Brain microvascular endothelial cell (primary cell): ENCODE data around the gene SNTN.

ENCODE experiments used
- DNase-seq: peaks from one replicate; pipeline ENCODE4 v3.0.0-alpha.2; 2020
- H3K27ac ChIP-seq: fragments of 250-450 bp; sonication (Bioruptor Pico); 2 replicates; pipeline ENCODE4 v1.5.1; 2020; ENCODE audit warnings: mild to moderate bottlenecking, moderate library complexity
- H3K27me3 ChIP-seq: fragments of 250-450 bp; sonication (Bioruptor Pico); replicated peaks from 2 replicates; pipeline ENCODE4 v1.5.1; 2020; ENCODE audit warnings: mild to moderate bottlenecking
- H3K36me3 ChIP-seq: fragments of 250-450 bp; sonication (Bioruptor Pico); replicated peaks from 2 replicates; pipeline ENCODE4 v1.5.1; 2020; ENCODE audit warnings: mild to moderate bottlenecking
- H3K4me3 ChIP-seq: 2 replicates; pipeline ENCODE4 v1.5.1; 2011; ENCODE audit warnings: low read depth, mild to moderate bottlenecking, control low read depth, low read length, moderate library complexity
- in situ Hi-C: cut with HindIII; loops from 2 replicates; pipeline ENCODE4 v1.10.0; 2017; ENCODE audit warnings: low sequenced_read_pairs, low pct_ligation_motif_present
- TF ChIP-seq, protein P1 (sequence below): IDR thresholded peaks from 2 replicates; pipeline ENCODE4 v1.5.1; 2011; ENCODE audit warnings: low read depth, mild to moderate bottlenecking, moderate library complexity, low read length, control low read depth, inconsistent platforms; ENCODE audit errors: missing control alignments

SNTN gene

DNA sequence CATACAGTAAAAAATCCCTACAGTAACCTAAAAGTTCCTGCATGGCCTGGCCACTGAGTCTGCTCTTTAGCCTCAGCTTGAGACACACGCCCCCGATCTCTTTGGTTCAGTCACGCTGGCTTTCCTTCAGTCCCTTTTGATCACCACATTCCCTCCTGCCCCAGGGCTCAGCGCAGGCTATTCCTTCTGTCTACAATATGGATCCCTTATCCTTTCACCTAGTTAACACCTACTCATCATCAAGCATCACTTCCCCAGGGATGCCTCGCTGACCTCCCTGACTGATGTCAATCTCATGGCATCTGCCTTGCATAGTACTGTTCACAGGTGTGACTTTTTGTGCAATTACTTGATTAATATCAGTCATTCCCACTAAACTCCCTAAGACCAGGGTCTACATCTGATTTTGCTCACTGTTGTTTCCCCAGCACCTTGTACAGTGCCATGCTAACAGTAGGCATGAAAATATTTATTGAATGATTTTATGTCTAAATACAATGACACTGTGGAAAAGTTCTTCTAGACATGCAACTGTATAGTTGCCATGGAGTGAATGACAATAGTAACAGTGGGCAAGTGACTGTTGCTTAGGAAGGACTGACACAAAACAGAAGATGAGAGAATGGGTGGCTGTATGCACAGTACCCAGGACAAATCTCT, at the start of gene SNTN:
Gene SNTN, plus strand, starts transcription at position 610 of the 660 bp plus-strand sequence. Its CDS starts 13 bp downstream, at position 623.
- Histone ChIP-seq H3K36me3 (no peaks in the 10 kb centered on the region), H3K27ac (no peak within 1 kb of the TSS), H3K27me3 (no peaks in the 10 kb centered on the region), H3K4me3 (no peak within 1 kb of the TSS)
- DNase-seq = no peak
- in situ Hi-C loops = no loop called here
- TF ChIP-seq, protein P1, sequence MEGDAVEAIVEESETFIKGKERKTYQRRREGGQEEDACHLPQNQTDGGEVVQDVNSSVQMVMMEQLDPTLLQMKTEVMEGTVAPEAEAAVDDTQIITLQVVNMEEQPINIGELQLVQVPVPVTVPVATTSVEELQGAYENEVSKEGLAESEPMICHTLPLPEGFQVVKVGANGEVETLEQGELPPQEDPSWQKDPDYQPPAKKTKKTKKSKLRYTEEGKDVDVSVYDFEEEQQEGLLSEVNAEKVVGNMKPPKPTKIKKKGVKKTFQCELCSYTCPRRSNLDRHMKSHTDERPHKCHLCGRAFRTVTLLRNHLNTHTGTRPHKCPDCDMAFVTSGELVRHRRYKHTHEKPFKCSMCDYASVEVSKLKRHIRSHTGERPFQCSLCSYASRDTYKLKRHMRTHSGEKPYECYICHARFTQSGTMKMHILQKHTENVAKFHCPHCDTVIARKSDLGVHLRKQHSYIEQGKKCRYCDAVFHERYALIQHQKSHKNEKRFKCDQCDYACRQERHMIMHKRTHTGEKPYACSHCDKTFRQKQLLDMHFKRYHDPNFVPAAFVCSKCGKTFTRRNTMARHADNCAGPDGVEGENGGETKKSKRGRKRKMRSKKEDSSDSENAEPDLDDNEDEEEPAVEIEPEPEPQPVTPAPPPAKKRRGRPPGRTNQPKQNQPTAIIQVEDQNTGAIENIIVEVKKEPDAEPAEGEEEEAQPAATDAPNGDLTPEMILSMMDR = no peak

GRCh38 chr3:63607716-63608115, 44.8 kb upstream of the SNTN start:
- TF ChIP-seq, protein P1 = no peak
- DNase-seq = no peak
- Histone ChIP-seq H3K36me3 (no peaks in the 10 kb centered on the region), H3K4me3 (no peak overlapping the region), H3K27ac (no peak overlapping the region), H3K27me3 (no peaks in the 10 kb centered on the region)
- in situ Hi-C loops = no loop called here

DNA sequence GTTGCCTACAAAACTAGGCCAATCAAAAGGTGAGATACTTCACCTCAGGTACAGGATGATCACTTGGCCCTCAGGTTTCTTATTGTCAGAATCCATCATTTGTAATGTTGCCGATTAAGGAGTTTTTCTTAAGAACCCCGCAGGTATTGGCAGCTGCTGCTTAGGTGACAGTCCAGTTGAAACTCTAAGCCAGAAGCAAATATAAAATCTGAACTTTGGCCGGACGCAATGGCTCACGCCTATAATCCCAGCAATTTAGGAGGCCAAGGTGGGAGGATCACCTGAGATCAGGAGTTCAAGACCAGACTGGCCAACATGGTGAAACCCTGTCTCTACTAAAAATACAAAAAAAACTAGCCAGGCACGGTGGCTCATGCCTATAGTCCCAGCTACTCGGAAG, 43.1 kb upstream of the SNTN start:
- no peaks in the 10 kb centered on the region for H3K36me3 ChIP-seq
- in situ Hi-C loops = no loop called here
- DNase-seq = no peak
- no peak overlapping the region for H3K27ac ChIP-seq
- H3K27me3 ChIP-seq = no peaks in the 10 kb centered on the region
- no peak overlapping the region for H3K4me3 ChIP-seq
- TF ChIP-seq, protein P1 = no peak

- no peaks in the 10 kb centered on the region for H3K36me3 ChIP-seq
- H3K27ac ChIP-seq = no peak overlapping the region
- no peak for DNase-seq
- TF ChIP-seq, protein P1 = no peak
- H3K4me3 ChIP-seq = no peak overlapping the region
- no peaks in the 10 kb centered on the region for H3K27me3 ChIP-seq
- in situ Hi-C loops = no loop called here
Measured at GRCh38 chr3:63609834-63610233, 42.6 kb upstream of the SNTN start.

DNA sequence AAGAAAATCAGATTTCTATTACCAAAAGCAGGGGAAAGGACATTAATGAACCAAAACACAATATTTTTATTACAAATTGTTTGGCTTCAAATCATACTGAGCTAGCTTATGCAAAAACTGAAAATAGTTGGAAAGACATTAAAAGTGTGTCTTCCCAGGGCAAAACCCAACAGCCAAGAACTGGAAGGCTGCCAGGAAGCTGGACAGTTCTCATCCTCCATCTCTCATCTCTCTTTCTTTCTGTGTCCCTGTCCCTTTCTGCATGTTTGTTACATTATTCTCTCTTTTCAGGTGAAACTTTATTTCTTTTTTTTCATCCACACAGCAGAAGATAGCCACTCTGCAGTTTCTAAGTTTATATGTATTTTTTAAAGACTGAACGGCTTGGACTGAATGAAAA, 41.1 kb upstream of the SNTN start:
- in situ Hi-C loops = no loop called here
- DNase-seq = no peak
- TF ChIP-seq, protein P1 = no peak
- H3K27me3 ChIP-seq = no peaks in the 10 kb centered on the region
- H3K27ac ChIP-seq = no peak overlapping the region
- no peak overlapping the region for H3K4me3 ChIP-seq
- no peaks in the 10 kb centered on the region for H3K36me3 ChIP-seq

DNA sequence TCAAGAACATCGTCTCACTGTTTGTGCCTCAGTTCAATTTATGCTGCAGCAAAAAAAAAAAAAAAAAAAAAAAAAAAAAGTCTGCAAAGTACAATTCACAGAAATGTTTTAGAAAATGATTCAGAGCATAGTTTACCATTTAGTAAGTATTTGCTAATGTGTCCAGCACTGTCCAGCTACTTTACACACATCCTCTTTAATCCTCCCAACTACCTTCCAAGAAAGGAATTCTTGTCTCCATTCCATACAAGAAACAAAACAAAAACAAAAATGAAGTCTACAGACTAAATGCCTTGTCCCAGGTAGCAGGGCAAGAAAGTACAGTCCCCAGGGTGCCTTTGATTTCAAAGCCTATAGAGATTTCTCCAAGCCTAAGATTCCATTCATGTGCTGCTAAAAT, 38.9 kb upstream of the SNTN start:
- no peaks in the 10 kb centered on the region for H3K36me3 ChIP-seq
- H3K27ac ChIP-seq = no peak overlapping the region
- no peak for DNase-seq
- no peak overlapping the region for H3K4me3 ChIP-seq
- in situ Hi-C loops = no loop called here
- H3K27me3 ChIP-seq = no peaks in the 10 kb centered on the region
- TF ChIP-seq, protein P1 = no peak
